Ovary (tissue), 3 donors: Measurements from ENCODE around the gene LZIC.

Experiments used
- EP300 ChIP-seq: sonication (generic); formaldehyde crosslinking; IDR thresholded peaks from one replicate; pipeline ENCODE4 v1.6.1; 2017; ENCODE audit warnings: antibody characterized with exemption
- TF ChIP-seq, protein P1 (sequence below), 3 donors: fragments of 450-650 bp in 2 of 3; fragments of 200-600 bp in 1 of 3; IDR thresholded peaks; one replicate each; pipeline versions ENCODE4 v1.5.1 to v1.8.0; 2016 to 2022; ENCODE audit warnings: antibody characterized with exemption in 3 of 3, mild to moderate bottlenecking in 1 of 3
- donor health status: DM: no; HTN: no; CAD: no.

DNA sequence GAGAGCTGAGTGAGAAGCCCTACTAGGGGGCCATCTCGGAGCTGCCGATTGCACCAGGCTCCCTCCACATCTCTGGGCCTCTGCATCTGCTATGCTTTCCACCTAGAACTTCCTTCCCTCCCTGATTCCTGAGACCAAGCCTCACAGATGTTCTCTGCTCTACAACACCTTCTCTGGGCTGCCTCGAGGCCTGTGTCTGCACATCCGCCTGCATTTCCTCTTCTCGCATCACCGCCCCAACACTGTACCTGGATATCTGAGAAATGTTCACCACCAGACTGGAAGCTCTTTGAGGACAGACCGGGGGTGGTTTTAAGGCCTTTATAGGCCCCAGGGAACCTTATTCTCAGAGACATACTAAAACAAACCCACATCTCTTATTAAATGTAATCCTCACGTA is 53.8 kb downstream of the LZIC start:
- TF ChIP-seq, protein P1, sequence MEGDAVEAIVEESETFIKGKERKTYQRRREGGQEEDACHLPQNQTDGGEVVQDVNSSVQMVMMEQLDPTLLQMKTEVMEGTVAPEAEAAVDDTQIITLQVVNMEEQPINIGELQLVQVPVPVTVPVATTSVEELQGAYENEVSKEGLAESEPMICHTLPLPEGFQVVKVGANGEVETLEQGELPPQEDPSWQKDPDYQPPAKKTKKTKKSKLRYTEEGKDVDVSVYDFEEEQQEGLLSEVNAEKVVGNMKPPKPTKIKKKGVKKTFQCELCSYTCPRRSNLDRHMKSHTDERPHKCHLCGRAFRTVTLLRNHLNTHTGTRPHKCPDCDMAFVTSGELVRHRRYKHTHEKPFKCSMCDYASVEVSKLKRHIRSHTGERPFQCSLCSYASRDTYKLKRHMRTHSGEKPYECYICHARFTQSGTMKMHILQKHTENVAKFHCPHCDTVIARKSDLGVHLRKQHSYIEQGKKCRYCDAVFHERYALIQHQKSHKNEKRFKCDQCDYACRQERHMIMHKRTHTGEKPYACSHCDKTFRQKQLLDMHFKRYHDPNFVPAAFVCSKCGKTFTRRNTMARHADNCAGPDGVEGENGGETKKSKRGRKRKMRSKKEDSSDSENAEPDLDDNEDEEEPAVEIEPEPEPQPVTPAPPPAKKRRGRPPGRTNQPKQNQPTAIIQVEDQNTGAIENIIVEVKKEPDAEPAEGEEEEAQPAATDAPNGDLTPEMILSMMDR (IDR thresholded peaks at IDR 0.05) = no peak
- no peak for TF ChIP-seq EP300
